ENCODE measurements around the gene HERC2.
"Not testable (repeated sequence)": the region's sequence is repeated elsewhere in the genome, so short reads cannot be mapped to it uniquely, and the experiment has no call there.

Gene HERC2

GRCh38 chr15:28286659-28287058 lies 35.3 kb downstream of the HERC2 start:
- H3K23ac ChIP-seq (ENCODE audit: low read length); H3K4me2 ChIP-seq (ENCODE audit: low read length); H3K4me3 ChIP-seq (ENCODE audit: low read length); H3K27me3 ChIP-seq (ENCODE audit: insufficient read depth, low read length, poor library complexity); H3K56ac ChIP-seq (ENCODE audit: low read length); H2BK15ac ChIP-seq (replicated peaks; ENCODE audit: low read depth); H2BK5ac ChIP-seq (ENCODE audit: low read length); H3K18ac ChIP-seq (ENCODE audit: low read length); H4K5ac ChIP-seq (ENCODE audit: low read length); H3K79me1 ChIP-seq (ENCODE audit: low read length); H3K27ac ChIP-seq (ENCODE audit: low read depth, low read length); H4K8ac ChIP-seq (ENCODE audit: low read depth, low read length); H2AK5ac ChIP-seq (ENCODE audit: low read length); DNase-seq; H3K36me3 ChIP-seq (ENCODE audit: control insufficient read depth, insufficient read depth, low read length); H3K4me1 ChIP-seq (ENCODE audit: control insufficient read depth, low read depth, low read length); H3K79me2 ChIP-seq (ENCODE audit: control insufficient read depth, insufficient read depth, low read length); H2BK120ac ChIP-seq (ENCODE audit: low read depth, low read length); H3K9ac ChIP-seq (ENCODE audit: low read length); H3K4ac ChIP-seq (ENCODE audit: low read depth, low read length): not testable (repeated sequence)
- WGBS (ENCODE audit: extremely low coverage, insufficient coverage, low lambda C conversion rate): no CpG with 5 or more reads among the region's 8 CpGs

GRCh38 chr15:28286031-28286430 lies 35.9 kb downstream of the HERC2 start:
- no peak overlapping the region for H3K4ac ChIP-seq (ENCODE audit: low read depth, low read length)
- H3K27ac ChIP-seq (ENCODE audit: low read depth, low read length): no peak overlapping the region
- H2BK15ac ChIP-seq (replicated peaks; ENCODE audit: low read depth): no peak overlapping the region
- 100% methylated on average over 1 of the region's 3 CpGs for WGBS (ENCODE audit: extremely low coverage, insufficient coverage, low lambda C conversion rate)
- peaks cover 11% of the 10 kb centered on the region for H3K79me1 ChIP-seq (ENCODE audit: low read length)
- H3K4me3 ChIP-seq (ENCODE audit: low read length): no peak overlapping the region
- no peak overlapping the region for H3K4me2 ChIP-seq (ENCODE audit: low read length)
- no peak overlapping the region for H4K8ac ChIP-seq (ENCODE audit: low read depth, low read length)
- no peak overlapping the region for H2AK5ac ChIP-seq (ENCODE audit: low read length)
- DNase-seq: no peak
- peaks cover 1% of the 10 kb centered on the region for H3K36me3 ChIP-seq (ENCODE audit: control insufficient read depth, insufficient read depth, low read length)
- H2BK5ac ChIP-seq (ENCODE audit: low read length): no peak overlapping the region
- no peak overlapping the region for H2BK120ac ChIP-seq (ENCODE audit: low read depth, low read length)
- no peak overlapping the region for H3K18ac ChIP-seq (ENCODE audit: low read length)
- H3K23ac ChIP-seq (ENCODE audit: low read length): no peak overlapping the region
- peaks cover 5% of the 10 kb centered on the region for H3K79me2 ChIP-seq (ENCODE audit: control insufficient read depth, insufficient read depth, low read length)
- H3K27me3 ChIP-seq (ENCODE audit: insufficient read depth, low read length, poor library complexity): no peaks in the 10 kb centered on the region
- H3K9ac ChIP-seq (ENCODE audit: low read length): no peak overlapping the region
- no peak overlapping the region for H3K56ac ChIP-seq (ENCODE audit: low read length)
- H3K4me1 ChIP-seq (ENCODE audit: control insufficient read depth, low read depth, low read length): no peaks in the 10 kb centered on the region
- no peak overlapping the region for H4K5ac ChIP-seq (ENCODE audit: low read length)

- no peak overlapping the region for H3K9ac ChIP-seq (ENCODE audit: low read length)
- WGBS (ENCODE audit: extremely low coverage, insufficient coverage, low lambda C conversion rate): no CpG with 5 or more reads among the region's 7 CpGs
- H2BK15ac ChIP-seq (replicated peaks; ENCODE audit: low read depth): no peak overlapping the region
Measured at GRCh38 chr15:28281876-28282275, 40.1 kb downstream of the HERC2 start.

GRCh38 chr15:28274635-28275034 lies 47.3 kb downstream of the HERC2 start:
- Histone ChIP-seq H3K36me3 (ENCODE audit: control insufficient read depth, insufficient read depth, low read length) (peaks cover 7% of the 10 kb centered on the region), H2AK5ac (ENCODE audit: low read length) (no peak overlapping the region), H2BK5ac (ENCODE audit: low read length) (no peak overlapping the region), H3K79me1 (ENCODE audit: low read length) (peaks cover 6% of the 10 kb centered on the region), H2BK15ac (replicated peaks; ENCODE audit: low read depth) (no peak overlapping the region), H4K8ac (ENCODE audit: low read depth, low read length) (no peak overlapping the region), H3K56ac (ENCODE audit: low read length) (no peak overlapping the region), H3K4me2 (ENCODE audit: low read length) (no peak overlapping the region), H3K4me3 (ENCODE audit: low read length) (no peak overlapping the region), H3K18ac (ENCODE audit: low read length) (no peak overlapping the region), H3K27me3 (ENCODE audit: insufficient read depth, low read length, poor library complexity) (no peaks in the 10 kb centered on the region), H3K4ac (ENCODE audit: low read depth, low read length) (no peak overlapping the region), H4K5ac (ENCODE audit: low read length) (no peak overlapping the region), H2BK120ac (ENCODE audit: low read depth, low read length) (no peak overlapping the region), H3K79me2 (ENCODE audit: control insufficient read depth, insufficient read depth, low read length) (no peaks in the 10 kb centered on the region), H3K9ac (ENCODE audit: low read length) (no peak overlapping the region), H3K27ac (ENCODE audit: low read depth, low read length) (no peak overlapping the region), H3K4me1 (ENCODE audit: control insufficient read depth, low read depth, low read length) (no peaks in the 10 kb centered on the region), H3K23ac (ENCODE audit: low read length) (no peak overlapping the region)
- WGBS (ENCODE audit: extremely low coverage, insufficient coverage, low lambda C conversion rate): no CpG with 5 or more reads among the region's 16 CpGs
- DNase-seq: no peak

More at GRCh38 chr15:28281876-28282275, 40.1 kb downstream of the HERC2 start:
- no peak overlapping the region for H3K4me2 ChIP-seq (ENCODE audit: low read length)
- H2AK5ac ChIP-seq (ENCODE audit: low read length): no peak overlapping the region
- H3K4ac ChIP-seq (ENCODE audit: low read depth, low read length): no peak overlapping the region
- no peak overlapping the region for H4K8ac ChIP-seq (ENCODE audit: low read depth, low read length)
- no peak overlapping the region for H3K27ac ChIP-seq (ENCODE audit: low read depth, low read length)
- H3K27me3 ChIP-seq (ENCODE audit: insufficient read depth, low read length, poor library complexity): no peaks in the 10 kb centered on the region
- H3K56ac ChIP-seq (ENCODE audit: low read length): no peak overlapping the region
- peaks cover 11% of the 10 kb centered on the region for H3K79me1 ChIP-seq (ENCODE audit: low read length)
- H3K36me3 ChIP-seq (ENCODE audit: control insufficient read depth, insufficient read depth, low read length): no peaks in the 10 kb centered on the region
- peaks cover 5% of the 10 kb centered on the region for H3K79me2 ChIP-seq (ENCODE audit: control insufficient read depth, insufficient read depth, low read length)
- H2BK120ac ChIP-seq (ENCODE audit: low read depth, low read length): no peak overlapping the region
- no peak overlapping the region for H3K18ac ChIP-seq (ENCODE audit: low read length)
- H3K23ac ChIP-seq (ENCODE audit: low read length): no peak overlapping the region
- H4K5ac ChIP-seq (ENCODE audit: low read length): no peak overlapping the region
- no peak overlapping the region for H2BK5ac ChIP-seq (ENCODE audit: low read length)
- H3K4me1 ChIP-seq (ENCODE audit: control insufficient read depth, low read depth, low read length): no peaks in the 10 kb centered on the region
- H3K4me3 ChIP-seq (ENCODE audit: low read length): no peak overlapping the region
- no peak for DNase-seq

GRCh38 chr15:28273873-28274610 lies 47.9 kb downstream of the HERC2 start:
- no CpG with 5 or more reads among the region's 27 CpGs for WGBS (ENCODE audit: extremely low coverage, insufficient coverage, low lambda C conversion rate)
- Histone ChIP-seq H3K23ac (ENCODE audit: low read length) (no peak overlapping the region), H3K18ac (ENCODE audit: low read length) (no peak overlapping the region), H2BK120ac (ENCODE audit: low read depth, low read length) (no peak overlapping the region), H3K36me3 (ENCODE audit: control insufficient read depth, insufficient read depth, low read length) (peaks cover 7% of the 10 kb centered on the region), H3K4me1 (ENCODE audit: control insufficient read depth, low read depth, low read length) (no peaks in the 10 kb centered on the region), H3K27ac (ENCODE audit: low read depth, low read length) (no peak overlapping the region), H3K27me3 (ENCODE audit: insufficient read depth, low read length, poor library complexity) (no peaks in the 10 kb centered on the region), H3K4me3 (ENCODE audit: low read length) (no peak overlapping the region), H3K4me2 (ENCODE audit: low read length) (no peak overlapping the region), H3K9ac (ENCODE audit: low read length) (no peak overlapping the region), H3K4ac (ENCODE audit: low read depth, low read length) (no peak overlapping the region), H3K79me1 (ENCODE audit: low read length) (peaks cover 6% of the 10 kb centered on the region), H4K5ac (ENCODE audit: low read length) (no peak overlapping the region), H3K79me2 (ENCODE audit: control insufficient read depth, insufficient read depth, low read length) (no peaks in the 10 kb centered on the region), H2AK5ac (ENCODE audit: low read length) (no peak overlapping the region), H2BK5ac (ENCODE audit: low read length) (no peak overlapping the region), H4K8ac (ENCODE audit: low read depth, low read length) (no peak overlapping the region), H3K56ac (ENCODE audit: low read length) (no peak overlapping the region), H2BK15ac (replicated peaks; ENCODE audit: low read depth) (no peak overlapping the region)
- DNase-seq: no peak

GRCh38 chr15:28273468-28273867 lies 48.5 kb downstream of the HERC2 start:
- Histone ChIP-seq H3K79me1 (ENCODE audit: low read length) (peaks cover 6% of the 10 kb centered on the region), H3K36me3 (ENCODE audit: control insufficient read depth, insufficient read depth, low read length) (peaks cover 7% of the 10 kb centered on the region), H3K4me1 (ENCODE audit: control insufficient read depth, low read depth, low read length) (no peaks in the 10 kb centered on the region), H3K9ac (ENCODE audit: low read length) (no peak overlapping the region), H2BK15ac (replicated peaks; ENCODE audit: low read depth) (no peak overlapping the region), H2BK5ac (ENCODE audit: low read length) (no peak overlapping the region), H3K4ac (ENCODE audit: low read depth, low read length) (no peak overlapping the region), H3K18ac (ENCODE audit: low read length) (no peak overlapping the region), H2AK5ac (ENCODE audit: low read length) (no peak overlapping the region), H3K27me3 (ENCODE audit: insufficient read depth, low read length, poor library complexity) (no peaks in the 10 kb centered on the region), H3K27ac (ENCODE audit: low read depth, low read length) (no peak overlapping the region), H2BK120ac (ENCODE audit: low read depth, low read length) (no peak overlapping the region), H3K4me2 (ENCODE audit: low read length) (no peak overlapping the region), H3K23ac (ENCODE audit: low read length) (no peak overlapping the region), H4K5ac (ENCODE audit: low read length) (no peak overlapping the region), H3K56ac (ENCODE audit: low read length) (no peak overlapping the region), H3K79me2 (ENCODE audit: control insufficient read depth, insufficient read depth, low read length) (no peaks in the 10 kb centered on the region), H3K4me3 (ENCODE audit: low read length) (no peak overlapping the region), H4K8ac (ENCODE audit: low read depth, low read length) (no peak overlapping the region)
- DNase-seq: peak; percentile 39
- no CpG with 5 or more reads among the region's 5 CpGs for WGBS (ENCODE audit: extremely low coverage, insufficient coverage, low lambda C conversion rate)
